ENCODE results near the gene ALKBH7. TPM values are rescaled to one million over a fixed set of nuclear protein-coding genes. Genes with fewer than 3 reads are reported as not detected.

Gene ALKBH7
- polyA plus RNA-seq, 1 of the 3 experiments (the other 2 are of a cell fraction) = 46.0 TPM

DNA sequence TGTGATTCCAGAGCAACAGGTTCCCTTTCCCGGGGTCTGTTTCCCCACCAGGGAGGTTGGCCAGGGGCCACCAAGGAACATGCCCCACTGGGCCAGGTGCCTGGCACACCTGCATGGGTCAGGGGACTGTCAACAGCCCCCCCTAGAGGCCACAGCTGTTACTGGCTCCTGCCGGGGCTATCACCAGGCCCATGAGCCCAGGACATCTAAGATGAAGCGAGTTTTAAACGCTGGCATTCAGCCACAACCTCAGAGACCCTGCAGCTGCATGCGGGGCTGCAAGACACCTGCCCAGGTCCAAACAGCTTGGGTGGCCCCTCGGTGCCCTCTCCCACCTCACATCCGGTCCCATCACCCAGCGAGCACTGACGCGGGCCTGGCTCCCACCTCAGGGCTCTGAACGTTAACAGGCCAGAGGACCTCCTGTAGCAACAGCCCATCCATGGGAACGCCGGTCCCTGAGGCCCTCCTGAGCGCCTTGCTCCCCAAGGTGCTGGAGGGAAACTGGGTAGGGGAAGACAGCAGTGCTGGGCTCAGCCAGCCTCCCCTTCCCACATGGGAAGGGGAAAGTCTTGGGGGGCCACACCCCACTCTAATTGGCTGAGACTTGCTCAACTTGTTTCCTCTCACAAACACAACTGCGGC lies 40.0 kb downstream of the ALKBH7 start:
- Histone ChIP-seq H3K4me3 (ENCODE audit: low read depth in 2 of 2, low read length in 1 of 2) (no peak overlapping the region), H3K79me2 (ENCODE audit: insufficient read depth) (0 out of 2 replicates have a peak, but pooled peaks cover 4% of the 10 kb centered on the region), H3K9me3 (no peaks in the 10 kb centered on the region), H3K36me3 (replicated peaks in 1 of 2; ENCODE audit: control insufficient read depth in 1 of 2, insufficient read depth in 2 of 2, low read length in 1 of 2) (peaks cover 10 to 37% of the 10 kb centered on the region in 2 experiments), H4K20me1 (ENCODE audit: insufficient read depth) (peaks cover 5% of the 10 kb centered on the region; the same call in 1 of the 2 replicates), H3K4me2 (no peak overlapping the region), H3K9ac (no peak overlapping the region), H2AFZ (ENCODE audit: low read depth) (no peak overlapping the region), H3K27me3 (ENCODE audit: insufficient read depth) (no peaks in the 10 kb centered on the region), H3K4me1 (ENCODE audit: control insufficient read depth in 1 of 2, insufficient read depth in 2 of 2, low read depth in 1 of 2, low read length in 1 of 2) (no peaks in the 10 kb centered on the region), H3F3A (replicated peaks; ENCODE audit: insufficient read depth) (no peaks in the 10 kb centered on the region), H3K27ac (ENCODE audit: low read depth in 2 of 2, low read length in 1 of 2) (no peak overlapping the region), H3K9me2 (no peaks in the 10 kb centered on the region)
- TF ChIP-seq RAD21 (IDR thresholded peaks at IDR 0.05; ENCODE audit: low read length) = peak; percentile 41
- no peak for TF ChIP-seq JUND (IDR thresholded peaks at IDR 0.05)
- TF ChIP-seq CTCF (IDR thresholded peaks at IDR 0.05) = peak; percentile 62
- TF ChIP-seq, protein P1, sequence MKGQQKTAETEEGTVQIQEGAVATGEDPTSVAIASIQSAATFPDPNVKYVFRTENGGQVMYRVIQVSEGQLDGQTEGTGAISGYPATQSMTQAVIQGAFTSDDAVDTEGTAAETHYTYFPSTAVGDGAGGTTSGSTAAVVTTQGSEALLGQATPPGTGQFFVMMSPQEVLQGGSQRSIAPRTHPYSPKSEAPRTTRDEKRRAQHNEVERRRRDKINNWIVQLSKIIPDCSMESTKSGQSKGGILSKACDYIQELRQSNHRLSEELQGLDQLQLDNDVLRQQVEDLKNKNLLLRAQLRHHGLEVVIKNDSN (IDR thresholded peaks at IDR 0.05; ENCODE audit: borderline replicate concordance, low read depth) = no peak
- no peak for TF ChIP-seq FOXM1 (IDR thresholded peaks at IDR 0.05; ENCODE audit: low read depth)
- TF ChIP-seq POLR2AphosphoS5 (IDR thresholded peaks at IDR 0.05; ENCODE audit: low read depth, low read length) = no peak; the same call in 1 of the 2 replicates
- TF ChIP-seq MXI1 (IDR thresholded peaks at IDR 0.05; ENCODE audit: low read depth, low read length) = no peak
- no peak for TF ChIP-seq TEAD4 (IDR thresholded peaks at IDR 0.05; ENCODE audit: borderline replicate concordance, insufficient read depth)
- TF ChIP-seq TAF1 (IDR thresholded peaks at IDR 0.05; ENCODE audit: borderline replicate concordance, low read depth, low read length) = no peak
- WGBS (ENCODE audit: low lambda C conversion rate) = 83% methylated on average over 2 of the region's 15 CpGs
- peak; percentile 78 for DNase-seq
- ChIA-PET CTCF (interaction anchor here (0.9 to 3.0 kb wide), 3 partner anchors 9 to 20 kb away, joined by 3 to 16 read pairs (median 6); no protein-coding TSS in a partner anchor), POLR2A (interaction anchor here (0.5 kb wide), 1 partner anchor 1912 kb away, joined by 3 read pairs; no protein-coding TSS in a partner anchor)

DNA sequence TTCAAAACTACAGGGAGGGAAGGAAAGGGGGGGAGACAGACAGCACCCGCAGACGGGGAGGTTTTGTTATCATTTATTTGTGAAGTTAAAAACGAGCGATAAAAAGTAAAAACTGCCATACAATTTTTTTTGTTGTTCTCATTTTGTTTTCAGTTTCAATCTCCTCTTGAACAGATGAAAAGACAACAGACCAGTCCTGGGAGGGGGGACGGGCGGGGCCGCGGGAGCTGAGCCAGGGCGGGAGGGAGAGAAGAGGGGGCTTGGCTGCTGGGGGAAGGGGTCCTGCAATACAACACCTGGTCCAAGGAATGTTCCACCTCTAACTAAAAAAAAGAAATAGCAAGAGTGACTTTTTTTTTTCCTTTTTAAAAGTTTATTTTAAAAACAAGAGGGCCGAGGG lies 40.7 kb downstream of the ALKBH7 start:
- no peak overlapping the region for H3K27ac ChIP-seq (ENCODE audit: low read depth in 2 of 2, low read length in 1 of 2)
- H3K4me1 ChIP-seq (ENCODE audit: control insufficient read depth in 1 of 2, insufficient read depth in 2 of 2, low read depth in 1 of 2, low read length in 1 of 2) = no peaks in the 10 kb centered on the region
- no peaks in the 10 kb centered on the region for H3F3A ChIP-seq (replicated peaks; ENCODE audit: insufficient read depth)
- no peak overlapping the region for H3K4me2 ChIP-seq
- ChIA-PET CTCF (interaction anchor here (1.9 kb wide), 1 partner anchor 11 kb away, joined by 6 read pairs; no protein-coding TSS in a partner anchor), POLR2A (no interaction called here)
- H3K9me3 ChIP-seq = no peaks in the 10 kb centered on the region
- 0 out of 2 replicates have a peak, but pooled peaks cover 10% of the 10 kb centered on the region for H3K79me2 ChIP-seq (ENCODE audit: insufficient read depth)
- no peaks in the 10 kb centered on the region for H3K27me3 ChIP-seq (ENCODE audit: insufficient read depth)
- H3K9me2 ChIP-seq = no peaks in the 10 kb centered on the region
- no peak overlapping the region for H3K4me3 ChIP-seq (ENCODE audit: low read depth in 2 of 2, low read length in 1 of 2)
- DNase-seq = peak; percentile 26
- peaks cover 13 to 44% of the 10 kb centered on the region in 2 experiments for H3K36me3 ChIP-seq (replicated peaks in 1 of 2; ENCODE audit: control insufficient read depth in 1 of 2, insufficient read depth in 2 of 2, low read length in 1 of 2)
- H3K9ac ChIP-seq = no peak overlapping the region
- no peak overlapping the region for H2AFZ ChIP-seq (ENCODE audit: low read depth)
- WGBS (ENCODE audit: low lambda C conversion rate) = 92% methylated on average over 10 of the region's 10 CpGs
- peaks cover 9% of the 10 kb centered on the region; the same call in 1 of the 2 replicates for H4K20me1 ChIP-seq (ENCODE audit: insufficient read depth)
- no peak for TF ChIP-seq ZBTB33 (IDR thresholded peaks at IDR 0.05; ENCODE audit: borderline replicate concordance, low read depth)
- no peak for TF ChIP-seq YY1 (IDR thresholded peaks at IDR 0.05; ENCODE audit: low read depth)
- no peak for TF ChIP-seq USF2 (IDR thresholded peaks at IDR 0.05; ENCODE audit: borderline replicate concordance, low read depth, low read length)
- no peak for TF ChIP-seq EP300 (IDR thresholded peaks at IDR 0.05; ENCODE audit: borderline replicate concordance in 1 of 2, low read depth in 1 of 2, low read length in 1 of 2)
- TF ChIP-seq FOSL2 (IDR thresholded peaks at IDR 0.05; ENCODE audit: borderline replicate concordance, low read depth) = no peak
- TF ChIP-seq RXRA (IDR thresholded peaks at IDR 0.05; ENCODE audit: borderline replicate concordance, low read depth) = no peak
- no peak for TF ChIP-seq FOXJ3 (CRISPR knock-in tag; IDR thresholded peaks at IDR 0.05)
- TF ChIP-seq FOXM1 (IDR thresholded peaks at IDR 0.05; ENCODE audit: low read depth) = no peak
- TF ChIP-seq GATA2 (CRISPR knock-in tag; IDR thresholded peaks at IDR 0.05) = no peak
- TF ChIP-seq TCF12 (IDR thresholded peaks at IDR 0.05) = no peak
- no peak for TF ChIP-seq RAD21 (IDR thresholded peaks at IDR 0.05; ENCODE audit: low read length)
- TF ChIP-seq MEF2A (IDR thresholded peaks at IDR 0.05; ENCODE audit: borderline replicate concordance, low read depth) = no peak
- TF ChIP-seq, protein P2, sequence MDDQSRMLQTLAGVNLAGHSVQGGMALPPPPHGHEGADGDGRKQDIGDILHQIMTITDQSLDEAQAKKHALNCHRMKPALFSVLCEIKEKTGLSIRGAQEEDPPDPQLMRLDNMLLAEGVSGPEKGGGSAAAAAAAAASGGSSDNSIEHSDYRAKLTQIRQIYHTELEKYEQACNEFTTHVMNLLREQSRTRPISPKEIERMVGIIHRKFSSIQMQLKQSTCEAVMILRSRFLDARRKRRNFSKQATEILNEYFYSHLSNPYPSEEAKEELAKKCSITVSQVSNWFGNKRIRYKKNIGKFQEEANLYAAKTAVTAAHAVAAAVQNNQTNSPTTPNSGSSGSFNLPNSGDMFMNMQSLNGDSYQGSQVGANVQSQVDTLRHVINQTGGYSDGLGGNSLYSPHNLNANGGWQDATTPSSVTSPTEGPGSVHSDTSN (IDR thresholded peaks at IDR 0.05) = no peak
